Activated T-cell treated with anti-CD3 and anti-CD28 coated beads, Interleukin-2, amount 50 U/mL, for 24 hours (primary cell): ENCODE measurements around the gene RAMP1.
A peak's percentile ranks its signal among the peaks of the same experiment; 100 is the strongest.
"Not testable (repeated sequence)": the region's sequence is repeated elsewhere in the genome, so short reads cannot be mapped to it uniquely, and the experiment has no call there.

ENCODE experiments used
- DNase-seq: peaks from one replicate; pipeline ENCODE4 v3.0.0-alpha.2; 2020
- H3K27ac Mint-ChIP-seq: 2 replicates; pipeline ENCODE4 v1.8.0; 2020; ENCODE audit warnings: mild to moderate bottlenecking, mixed read lengths
- H3K27me3 Mint-ChIP-seq: 2 replicates; pipeline ENCODE4 v1.8.0; 2020; ENCODE audit warnings: mixed read lengths
- H3K36me3 Mint-ChIP-seq: 2 replicates; pipeline ENCODE4 v1.8.0; 2020; ENCODE audit warnings: low read depth, mixed read lengths
- H3K4me1 Mint-ChIP-seq: 2 replicates; pipeline ENCODE4 v1.8.0; 2020; ENCODE audit warnings: low read depth, mixed read lengths
- H3K4me3 Mint-ChIP-seq: 2 replicates; pipeline ENCODE4 v1.8.0; 2020; ENCODE audit warnings: mild to moderate bottlenecking, moderate library complexity, mixed read lengths
- H3K9me3 Mint-ChIP-seq: 2 replicates; pipeline ENCODE4 v1.8.0; 2020; ENCODE audit warnings: mixed read lengths

RAMP1 gene

GRCh38 chr2:237857791-237858190 is 1.6 kb upstream of the RAMP1 start:
- H3K4me3 Mint-ChIP-seq = no peak overlapping the region
- no peak for DNase-seq
- no peak overlapping the region for H3K27ac Mint-ChIP-seq
- peaks cover 44% of the 10 kb centered on the region for H3K27me3 Mint-ChIP-seq
- no peaks in the 10 kb centered on the region for H3K36me3 Mint-ChIP-seq
- peaks cover 16% of the 10 kb centered on the region for H3K4me1 Mint-ChIP-seq
- no peaks in the 10 kb centered on the region for H3K9me3 Mint-ChIP-seq

- H3K9me3 Mint-ChIP-seq = no peaks in the 10 kb centered on the region
These were observed 935 bp upstream of the RAMP1 start for GRCh38 chr2:237858294-237859081.

GRCh38 chr2:237859082-237859433 is 365 bp upstream of the RAMP1 start:
- no peaks in the 10 kb centered on the region for H3K9me3 Mint-ChIP-seq
- H3K27ac Mint-ChIP-seq = no peak overlapping the region
- peaks cover 16% of the 10 kb centered on the region for H3K4me1 Mint-ChIP-seq
- H3K27me3 Mint-ChIP-seq = peaks cover 52% of the 10 kb centered on the region
- no peak for DNase-seq
- no peaks in the 10 kb centered on the region for H3K36me3 Mint-ChIP-seq
- H3K4me3 Mint-ChIP-seq = peak overlapping the region; percentile 7

More at GRCh38 chr2:237858294-237859081, 935 bp upstream of the RAMP1 start:
- Mint-ChIP-seq H3K36me3 (no peaks in the 10 kb centered on the region), H3K27me3 (peaks cover 50% of the 10 kb centered on the region), H3K27ac (no peak overlapping the region), H3K4me1 (peaks cover 16% of the 10 kb centered on the region), H3K4me3 (peak overlapping the region; percentile 33)
- DNase-seq = peak; percentile 60

- no peak for DNase-seq
- peaks cover 52% of the 10 kb centered on the region for H3K27me3 Mint-ChIP-seq
- no peaks in the 10 kb centered on the region for H3K36me3 Mint-ChIP-seq
- H3K9me3 Mint-ChIP-seq = no peaks in the 10 kb centered on the region
- no peak overlapping the region for H3K27ac Mint-ChIP-seq
- H3K4me3 Mint-ChIP-seq = peak overlapping the region; percentile 59
- H3K4me1 Mint-ChIP-seq = peaks cover 16% of the 10 kb centered on the region
These were observed 981 bp downstream of the RAMP1 start for GRCh38 chr2:237860273-237860935.

- Mint-ChIP-seq H3K36me3 (no peaks in the 10 kb centered on the region), H3K27ac (no peak overlapping the region), H3K4me3 (no peak overlapping the region), H3K27me3 (peaks cover 52% of the 10 kb centered on the region), H3K4me1 (peaks cover 16% of the 10 kb centered on the region), H3K9me3 (no peaks in the 10 kb centered on the region)
- DNase-seq = no peak
These were observed 2.6 kb downstream of the RAMP1 start for GRCh38 chr2:237861875-237862527.

- no peak for DNase-seq
- Mint-ChIP-seq H3K9me3 (no peaks in the 10 kb centered on the region), H3K27me3 (peaks cover 52% of the 10 kb centered on the region), H3K27ac (no peak overlapping the region), H3K4me1 (peaks cover 16% of the 10 kb centered on the region), H3K36me3 (no peaks in the 10 kb centered on the region), H3K4me3 (no peak overlapping the region)
These were observed 3.1 kb downstream of the RAMP1 start for GRCh38 chr2:237862528-237862895.

GRCh38 chr2:237863102-237863511 is 3.7 kb downstream of the RAMP1 start:
- no peak overlapping the region for H3K27ac Mint-ChIP-seq
- peaks cover 16% of the 10 kb centered on the region for H3K4me1 Mint-ChIP-seq
- no peak overlapping the region for H3K4me3 Mint-ChIP-seq
- no peaks in the 10 kb centered on the region for H3K9me3 Mint-ChIP-seq
- DNase-seq = no peak
- H3K27me3 Mint-ChIP-seq = peaks cover 48% of the 10 kb centered on the region
- no peaks in the 10 kb centered on the region for H3K36me3 Mint-ChIP-seq

GRCh38 chr2:237863689-237864443 is 4.4 kb downstream of the RAMP1 start:
- Mint-ChIP-seq H3K9me3 (no peaks in the 10 kb centered on the region), H3K27me3 (peaks cover 48% of the 10 kb centered on the region), H3K27ac (no peak overlapping the region), H3K4me3 (no peak overlapping the region), H3K36me3 (no peaks in the 10 kb centered on the region), H3K4me1 (peaks cover 18% of the 10 kb centered on the region)
- DNase-seq = no peak

GRCh38 chr2:237864444-237864931 is 5.1 kb downstream of the RAMP1 start:
- Mint-ChIP-seq H3K4me3 (no peak overlapping the region), H3K4me1 (peaks cover 21% of the 10 kb centered on the region), H3K9me3 (no peaks in the 10 kb centered on the region), H3K27me3 (peaks cover 50% of the 10 kb centered on the region), H3K27ac (no peak overlapping the region), H3K36me3 (no peaks in the 10 kb centered on the region)
- peak; percentile 15 for DNase-seq

- Mint-ChIP-seq H3K27me3 (peaks cover 53% of the 10 kb centered on the region), H3K27ac (no peak overlapping the region), H3K4me1 (peaks cover 20% of the 10 kb centered on the region), H3K4me3 (no peak overlapping the region), H3K36me3 (no peaks in the 10 kb centered on the region), H3K9me3 (no peaks in the 10 kb centered on the region)
- DNase-seq = peak; percentile 19
These were observed 5.7 kb downstream of the RAMP1 start for GRCh38 chr2:237864940-237865622.

GRCh38 chr2:237865623-237866041 is 6.2 kb downstream of the RAMP1 start:
- no peaks in the 10 kb centered on the region for H3K36me3 Mint-ChIP-seq
- H3K27me3 Mint-ChIP-seq = peaks cover 53% of the 10 kb centered on the region
- H3K4me1 Mint-ChIP-seq = peaks cover 15% of the 10 kb centered on the region
- H3K27ac Mint-ChIP-seq = no peak overlapping the region
- no peak overlapping the region for H3K4me3 Mint-ChIP-seq
- peak; percentile 20 for DNase-seq
- no peaks in the 10 kb centered on the region for H3K9me3 Mint-ChIP-seq

GRCh38 chr2:237866101-237866621 is 6.7 kb downstream of the RAMP1 start:
- H3K4me1 Mint-ChIP-seq = peaks cover 15% of the 10 kb centered on the region
- no peaks in the 10 kb centered on the region for H3K36me3 Mint-ChIP-seq
- H3K27me3 Mint-ChIP-seq = peaks cover 53% of the 10 kb centered on the region
- H3K27ac Mint-ChIP-seq = no peak overlapping the region
- H3K4me3 Mint-ChIP-seq = no peak overlapping the region
- no peaks in the 10 kb centered on the region for H3K9me3 Mint-ChIP-seq
- DNase-seq = peak; percentile 19

GRCh38 chr2:237867465-237867864 is 8.0 kb downstream of the RAMP1 start:
- Mint-ChIP-seq H3K27me3 (peaks cover 42% of the 10 kb centered on the region), H3K4me1 (peaks cover 15% of the 10 kb centered on the region), H3K27ac (no peak overlapping the region), H3K9me3 (no peaks in the 10 kb centered on the region), H3K4me3 (no peak overlapping the region), H3K36me3 (no peaks in the 10 kb centered on the region)
- peak; percentile 20 for DNase-seq

- H3K36me3 Mint-ChIP-seq, H3K4me3 Mint-ChIP-seq, H3K27ac Mint-ChIP-seq, H3K9me3 Mint-ChIP-seq: not testable (repeated sequence)
- peak; percentile 9 for DNase-seq
- Mint-ChIP-seq H3K4me1 (peaks cover 15% of the 10 kb centered on the region), H3K27me3 (peaks cover 37% of the 10 kb centered on the region)
These were observed 8.7 kb downstream of the RAMP1 start for GRCh38 chr2:237868074-237868473.
